ENCODE results near the gene PUDP. TPM values are rescaled to one million over a fixed set of nuclear protein-coding genes. Genes with fewer than 3 reads are reported as not detected.

The PUDP gene
- 17.2 TPM for total RNA-seq

GRCh38 chrX:7147978-7148854, at the start of gene PUDP:
Gene PUDP, minus strand, starts transcription at chrX:7148153. Its CDS starts 40 bp downstream, at chrX:7148113.
- Histone ChIP-seq H3K9me3 (no peaks in the 10 kb centered on the region), H3K36me3 (no peaks in the 10 kb centered on the region), H3K4me1 (peaks cover 22% of the 10 kb centered on the region), H3K4me3 (peak within 1 kb of the TSS; percentile 78 to 96), H3K27me3 (no peaks in the 10 kb centered on the region), H3K27ac (peak within 1 kb of the TSS; percentile 82)
- DNase-seq (ENCODE audit: extremely low spot score in 2 of 2): no peak
- intact Hi-C loops (cut with DNase I): no loop called here
- TF ChIP-seq POLR2A (IDR thresholded peaks at IDR 0.05) (peak in 1 of 2 donors; percentile 9), CTCF (IDR thresholded peaks at IDR 0.05) (no peak), POLR2AphosphoS5 (IDR thresholded peaks at IDR 0.05; ENCODE audit: insufficient read depth in 1 of 2, low read depth in 1 of 2) (peak in 1 of 2 donors; percentile 63)

- TF ChIP-seq CTCF (IDR thresholded peaks at IDR 0.05) (no peak), POLR2A (IDR thresholded peaks at IDR 0.05) (no peak), POLR2AphosphoS5 (IDR thresholded peaks at IDR 0.05; ENCODE audit: insufficient read depth in 1 of 2, low read depth in 1 of 2) (no peak)
- Histone ChIP-seq H3K36me3 (no peaks in the 10 kb centered on the region), H3K27me3 (no peaks in the 10 kb centered on the region), H3K9me3 (no peaks in the 10 kb centered on the region), H3K4me1 (no peaks in the 10 kb centered on the region), H3K4me3 (no peak overlapping the region), H3K27ac (no peak overlapping the region)
- intact Hi-C loops (cut with DNase I): no loop called here
- no peak for DNase-seq (ENCODE audit: extremely low spot score in 2 of 2)
Measured at GRCh38 chrX:7194606-7195005, 46.7 kb upstream of the PUDP start.

GRCh38 chrX:7192871-7193270, 44.9 kb upstream of the PUDP start:
- TF ChIP-seq CTCF (IDR thresholded peaks at IDR 0.05) (no peak), POLR2AphosphoS5 (IDR thresholded peaks at IDR 0.05; ENCODE audit: insufficient read depth in 1 of 2, low read depth in 1 of 2) (no peak), POLR2A (IDR thresholded peaks at IDR 0.05) (no peak)
- Histone ChIP-seq H3K9me3 (no peaks in the 10 kb centered on the region), H3K4me1 (no peaks in the 10 kb centered on the region), H3K36me3 (no peaks in the 10 kb centered on the region), H3K4me3 (no peak overlapping the region), H3K27me3 (no peaks in the 10 kb centered on the region), H3K27ac (no peak overlapping the region)
- DNase-seq (ENCODE audit: extremely low spot score in 2 of 2): no peak
- intact Hi-C loops (cut with DNase I): no loop called here

- Histone ChIP-seq H3K27ac (no peak overlapping the region), H3K4me1 (no peaks in the 10 kb centered on the region), H3K27me3 (no peaks in the 10 kb centered on the region), H3K36me3 (no peaks in the 10 kb centered on the region), H3K9me3 (no peaks in the 10 kb centered on the region), H3K4me3 (no peak overlapping the region)
- intact Hi-C loops (cut with DNase I): no loop called here
- DNase-seq (ENCODE audit: extremely low spot score in 2 of 2): no peak
- no peak for TF ChIP-seq CTCF (IDR thresholded peaks at IDR 0.05)
- TF ChIP-seq POLR2AphosphoS5 (IDR thresholded peaks at IDR 0.05; ENCODE audit: insufficient read depth in 1 of 2, low read depth in 1 of 2): no peak
- TF ChIP-seq POLR2A (IDR thresholded peaks at IDR 0.05): no peak
Measured at GRCh38 chrX:7191681-7192110, 43.7 kb upstream of the PUDP start.

- no peak overlapping the region for H3K4me3 ChIP-seq
- no peaks in the 10 kb centered on the region for H3K9me3 ChIP-seq
- DNase-seq (ENCODE audit: extremely low spot score in 2 of 2): no peak
- intact Hi-C loops (cut with DNase I): no loop called here
- no peaks in the 10 kb centered on the region for H3K27me3 ChIP-seq
- no peaks in the 10 kb centered on the region for H3K36me3 ChIP-seq
- TF ChIP-seq CTCF (IDR thresholded peaks at IDR 0.05): no peak
- TF ChIP-seq POLR2A (IDR thresholded peaks at IDR 0.05): no peak
- H3K4me1 ChIP-seq: no peaks in the 10 kb centered on the region
- no peak overlapping the region for H3K27ac ChIP-seq
Measured at GRCh38 chrX:7190157-7190556, 42.2 kb upstream of the PUDP start.
